22Rv1 (cell line): Measurements from ENCODE around the gene SETD1A.

Experiments
- H3K27ac ChIP-seq: fragments of 450-650 bp; 2 replicates; pipeline ENCODE4 v1.5.1; 2017
- ZFX ChIP-seq: fragments of 450-650 bp; IDR thresholded peaks from 2 replicates; pipeline ENCODE4 v1.6.1; 2017; ENCODE audit warnings: antibody characterized with exemption, borderline replicate concordance
- TF ChIP-seq, protein P1 (sequence below): fragments of 450-650 bp; IDR thresholded peaks from 2 replicates; pipeline ENCODE4 v1.5.1; 2017; ENCODE audit warnings: mild to moderate bottlenecking

SETD1A gene

GRCh38 chr16:31032736-31033708, 75.5 kb downstream of the SETD1A start, which contains the start of gene STX4:
STX4 (plus strand) TSS chr16:31033558; CDS start chr16:31033806, 248 bp downstream.
- TF ChIP-seq, protein P1, sequence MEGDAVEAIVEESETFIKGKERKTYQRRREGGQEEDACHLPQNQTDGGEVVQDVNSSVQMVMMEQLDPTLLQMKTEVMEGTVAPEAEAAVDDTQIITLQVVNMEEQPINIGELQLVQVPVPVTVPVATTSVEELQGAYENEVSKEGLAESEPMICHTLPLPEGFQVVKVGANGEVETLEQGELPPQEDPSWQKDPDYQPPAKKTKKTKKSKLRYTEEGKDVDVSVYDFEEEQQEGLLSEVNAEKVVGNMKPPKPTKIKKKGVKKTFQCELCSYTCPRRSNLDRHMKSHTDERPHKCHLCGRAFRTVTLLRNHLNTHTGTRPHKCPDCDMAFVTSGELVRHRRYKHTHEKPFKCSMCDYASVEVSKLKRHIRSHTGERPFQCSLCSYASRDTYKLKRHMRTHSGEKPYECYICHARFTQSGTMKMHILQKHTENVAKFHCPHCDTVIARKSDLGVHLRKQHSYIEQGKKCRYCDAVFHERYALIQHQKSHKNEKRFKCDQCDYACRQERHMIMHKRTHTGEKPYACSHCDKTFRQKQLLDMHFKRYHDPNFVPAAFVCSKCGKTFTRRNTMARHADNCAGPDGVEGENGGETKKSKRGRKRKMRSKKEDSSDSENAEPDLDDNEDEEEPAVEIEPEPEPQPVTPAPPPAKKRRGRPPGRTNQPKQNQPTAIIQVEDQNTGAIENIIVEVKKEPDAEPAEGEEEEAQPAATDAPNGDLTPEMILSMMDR = no peak
- TF ChIP-seq ZFX = no peak
- H3K27ac ChIP-seq = peak within 1 kb of the TSS; percentile 75

- TF ChIP-seq ZFX = no peak
- TF ChIP-seq, protein P1 = no peak
- peak overlapping the region; percentile 75 for H3K27ac ChIP-seq
Measured at GRCh38 chr16:31033709-31034492, 76.3 kb downstream of the SETD1A start.
